Stimulated activated CD4-positive, alpha-beta T cell treated with anti-CD3 and anti-CD28 coated beads, Interleukin-4, amount 100 ng/mL, for 48 hours (primary cell): ENCODE data around the gene FAM13C.
"Not testable (repeated sequence)": the region's sequence is repeated elsewhere in the genome, so short reads cannot be mapped to it uniquely, and the experiment has no call there.

Experiments used
- DNase-seq, 2 donors: peaks; one replicate each; pipeline ENCODE4 v3.0.0-alpha.2; 2020; ENCODE audit warnings: low read depth in 2 of 2

Gene FAM13C

GRCh38 chr10:59236064-59236697 is 126.2 kb downstream of the FAM13C start:
- DNase-seq, result no peak

DNA sequence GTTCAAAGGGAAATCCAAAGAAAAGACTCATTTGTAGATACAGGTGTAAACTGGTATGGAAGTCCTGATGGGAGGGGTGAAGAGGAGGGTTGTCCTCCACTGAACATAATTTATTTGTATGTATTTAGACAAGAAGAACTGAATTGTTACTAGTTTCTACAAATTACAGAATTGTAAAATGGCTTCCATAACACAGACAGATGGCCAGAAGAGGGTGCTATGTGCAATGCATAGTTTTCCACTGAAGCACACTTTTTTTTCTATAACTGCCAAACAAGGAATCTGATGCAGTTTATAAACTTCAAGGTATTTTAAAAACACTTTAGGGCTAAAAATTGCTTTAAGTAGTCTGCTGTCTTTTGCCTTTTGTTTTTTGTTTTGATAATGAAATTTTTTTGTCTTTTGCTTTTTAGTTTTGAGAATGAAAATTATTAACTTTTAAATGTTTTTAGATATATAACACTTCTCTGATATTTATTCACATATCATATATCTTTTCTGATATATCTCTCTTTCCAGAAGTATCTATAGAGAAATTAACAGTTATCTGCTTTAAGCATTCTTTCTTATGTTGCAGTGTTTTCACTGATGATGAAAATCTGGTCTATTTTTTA is 127.4 kb downstream of the FAM13C start:
- no peak for DNase-seq

- no peak for DNase-seq
These were observed 128.2 kb downstream of the FAM13C start for GRCh38 chr10:59234194-59234593.

DNA sequence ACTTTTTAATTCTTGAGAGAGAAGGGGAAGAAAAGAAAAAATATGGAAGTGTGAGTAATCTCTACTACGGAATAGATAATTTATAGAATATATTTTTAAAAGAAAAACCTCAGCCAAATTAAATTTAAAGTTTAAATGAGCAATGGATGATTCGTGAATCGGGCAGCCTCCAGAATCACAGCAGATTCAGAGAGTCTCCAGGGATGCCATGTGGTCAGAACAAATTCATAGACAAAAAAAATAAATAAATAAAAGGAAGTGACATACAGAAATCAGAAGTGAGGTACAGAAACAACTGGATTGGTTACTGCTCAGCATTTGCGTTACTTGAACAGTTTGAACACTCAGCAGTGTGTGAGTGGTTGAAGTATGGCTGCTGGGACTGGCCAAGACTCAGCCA is 132.9 kb downstream of the FAM13C start:
- DNase-seq, result no peak

DNA sequence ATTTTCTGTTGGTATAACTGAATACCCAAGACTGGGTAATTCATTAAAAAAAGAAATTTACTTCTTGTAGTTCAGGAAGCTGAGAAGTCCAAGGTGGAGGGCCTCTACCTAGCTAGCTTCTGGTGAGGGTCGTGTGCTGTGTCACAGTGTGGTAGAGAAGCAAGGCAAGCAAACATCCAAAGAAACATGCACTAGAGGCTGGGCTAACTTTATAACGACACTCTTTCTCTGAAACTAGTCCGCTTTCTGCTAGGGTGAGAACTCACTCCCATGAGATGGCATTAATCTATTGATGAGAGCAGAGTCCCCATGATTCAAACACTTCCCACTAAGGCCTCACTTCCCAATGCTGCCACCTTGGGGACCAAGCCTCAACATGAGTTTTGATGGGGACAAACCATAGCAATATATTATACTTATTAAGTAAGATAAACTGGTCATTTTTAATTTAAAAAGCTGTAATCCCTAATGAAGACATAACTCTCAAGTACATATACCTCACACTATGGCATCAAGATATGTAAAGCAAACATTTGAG is 135.1 kb downstream of the FAM13C start:
- DNase-seq, result no peak

- no peak for DNase-seq
These were observed 137.1 kb downstream of the FAM13C start for GRCh38 chr10:59225211-59225610.

GRCh38 chr10:59223597-59223996 is 138.8 kb downstream of the FAM13C start:
- DNase-seq, result not testable (repeated sequence)

- no peak for DNase-seq
These were observed 139.6 kb downstream of the FAM13C start for GRCh38 chr10:59222788-59223187.

GRCh38 chr10:59216178-59216869 is 146.0 kb downstream of the FAM13C start:
- DNase-seq, result no peak

GRCh38 chr10:59214160-59214559 is 148.2 kb downstream of the FAM13C start:
- DNase-seq, result no peak

DNA sequence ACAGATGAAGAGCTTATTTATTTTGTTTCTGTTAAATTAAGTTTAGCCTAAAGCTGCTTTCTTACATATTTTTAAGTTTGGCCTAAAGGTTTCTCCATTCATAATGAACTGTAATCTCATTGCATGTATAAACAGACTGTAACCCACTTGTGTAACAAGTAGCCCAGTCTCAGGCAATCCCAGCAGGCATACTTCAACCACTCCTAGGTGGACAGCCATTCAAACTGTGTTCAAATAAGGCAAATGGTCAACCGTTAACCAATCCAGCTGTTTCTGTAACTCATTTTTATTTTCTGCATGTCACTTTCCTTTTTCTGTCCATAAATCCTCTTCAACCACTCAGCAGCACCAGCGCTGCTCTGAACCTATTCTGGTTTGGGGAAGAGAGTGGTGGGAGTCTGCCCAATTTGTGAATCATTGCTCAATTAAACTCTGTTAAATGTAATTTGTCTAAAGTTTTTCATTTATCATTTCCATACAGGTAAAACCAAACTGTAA is 150.0 kb downstream of the FAM13C start:
- no peak for DNase-seq

- DNase-seq, result no peak
These were observed 156.1 kb downstream of the FAM13C start for GRCh38 chr10:59206204-59206720.
